ENCODE data around the gene LRFN2.

The LRFN2 gene

DNA sequence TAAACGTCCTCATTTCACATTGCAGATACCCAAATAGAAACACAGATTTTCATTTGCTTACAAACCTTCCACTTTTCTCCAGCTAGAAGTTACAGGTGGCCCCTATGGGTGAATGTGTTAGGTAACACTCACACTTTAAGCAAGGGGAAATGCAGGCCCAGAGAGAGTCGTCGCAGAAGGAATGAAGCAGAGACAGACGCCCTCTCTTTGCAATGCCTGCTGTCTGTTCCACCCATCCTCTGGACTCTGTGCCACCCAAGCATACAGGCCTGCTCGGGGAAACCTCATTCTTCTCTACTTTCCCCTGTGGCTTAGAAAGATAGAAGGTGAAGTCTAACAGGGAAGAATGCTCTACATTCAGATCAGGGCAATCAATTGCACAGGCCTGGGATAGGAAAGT, 57.2 kb downstream of the LRFN2 start:
- in situ Hi-C loops (cut with MboI; ENCODE audit: low pct_unique_long_range_greater_than_20kb, low sequenced_read_pairs, unreplicated experiment) = no loop called here
- TF ChIP-seq, protein P1, sequence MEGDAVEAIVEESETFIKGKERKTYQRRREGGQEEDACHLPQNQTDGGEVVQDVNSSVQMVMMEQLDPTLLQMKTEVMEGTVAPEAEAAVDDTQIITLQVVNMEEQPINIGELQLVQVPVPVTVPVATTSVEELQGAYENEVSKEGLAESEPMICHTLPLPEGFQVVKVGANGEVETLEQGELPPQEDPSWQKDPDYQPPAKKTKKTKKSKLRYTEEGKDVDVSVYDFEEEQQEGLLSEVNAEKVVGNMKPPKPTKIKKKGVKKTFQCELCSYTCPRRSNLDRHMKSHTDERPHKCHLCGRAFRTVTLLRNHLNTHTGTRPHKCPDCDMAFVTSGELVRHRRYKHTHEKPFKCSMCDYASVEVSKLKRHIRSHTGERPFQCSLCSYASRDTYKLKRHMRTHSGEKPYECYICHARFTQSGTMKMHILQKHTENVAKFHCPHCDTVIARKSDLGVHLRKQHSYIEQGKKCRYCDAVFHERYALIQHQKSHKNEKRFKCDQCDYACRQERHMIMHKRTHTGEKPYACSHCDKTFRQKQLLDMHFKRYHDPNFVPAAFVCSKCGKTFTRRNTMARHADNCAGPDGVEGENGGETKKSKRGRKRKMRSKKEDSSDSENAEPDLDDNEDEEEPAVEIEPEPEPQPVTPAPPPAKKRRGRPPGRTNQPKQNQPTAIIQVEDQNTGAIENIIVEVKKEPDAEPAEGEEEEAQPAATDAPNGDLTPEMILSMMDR (IDR thresholded peaks at IDR 0.05; ENCODE audit: extremely low read depth, insufficient read depth, missing control alignments) = no peak
- DNase-seq (ENCODE audit: low spot score) = no peak

DNA sequence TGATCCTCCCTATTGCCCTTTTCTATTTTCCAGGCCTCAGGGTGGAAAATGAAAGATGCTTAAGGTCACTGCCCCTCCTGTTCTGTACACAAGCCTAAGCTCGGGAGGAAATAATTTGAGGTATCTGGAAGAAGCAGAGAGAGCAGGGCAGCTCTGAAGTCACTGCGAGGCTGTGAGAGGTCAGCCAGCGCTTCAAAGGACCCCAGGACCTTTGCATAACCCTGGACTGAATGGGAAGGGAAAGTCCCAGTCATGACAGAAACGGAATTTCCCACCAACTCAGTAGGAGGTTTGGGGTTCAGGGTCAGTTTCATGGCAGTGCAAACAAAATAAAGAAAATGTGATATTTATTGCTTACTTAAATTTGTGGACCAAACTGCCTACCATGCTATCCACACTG, 58.1 kb downstream of the LRFN2 start:
- DNase-seq (ENCODE audit: low spot score) = no peak
- in situ Hi-C loops (cut with MboI; ENCODE audit: low pct_unique_long_range_greater_than_20kb, low sequenced_read_pairs, unreplicated experiment) = no loop called here
- TF ChIP-seq, protein P1 (IDR thresholded peaks at IDR 0.05; ENCODE audit: extremely low read depth, insufficient read depth, missing control alignments) = no peak

DNA sequence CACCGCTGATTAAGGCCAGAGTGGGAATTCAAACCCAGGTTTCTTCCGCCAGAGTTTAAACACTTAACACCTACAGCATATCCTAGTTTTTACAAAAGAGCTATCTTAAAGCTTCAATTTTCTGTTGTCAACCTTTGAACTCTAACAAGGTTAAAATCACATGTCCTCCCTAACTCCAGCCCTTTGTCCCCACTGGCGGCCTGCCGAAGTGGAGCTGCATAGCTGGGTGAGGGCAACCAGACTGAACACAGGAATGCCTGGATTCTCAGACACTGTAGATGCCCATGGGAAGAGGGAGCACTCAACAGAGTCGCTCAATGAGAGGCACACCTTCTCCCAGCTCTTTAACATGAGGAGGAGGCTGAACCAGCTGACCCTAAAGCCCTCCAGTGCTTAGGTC, 59.1 kb downstream of the LRFN2 start:
- TF ChIP-seq, protein P1 (IDR thresholded peaks at IDR 0.05; ENCODE audit: extremely low read depth, insufficient read depth, missing control alignments) = no peak
- no peak for DNase-seq (ENCODE audit: low spot score)
- in situ Hi-C loops (cut with MboI; ENCODE audit: low pct_unique_long_range_greater_than_20kb, low sequenced_read_pairs, unreplicated experiment) = no loop called here

DNA sequence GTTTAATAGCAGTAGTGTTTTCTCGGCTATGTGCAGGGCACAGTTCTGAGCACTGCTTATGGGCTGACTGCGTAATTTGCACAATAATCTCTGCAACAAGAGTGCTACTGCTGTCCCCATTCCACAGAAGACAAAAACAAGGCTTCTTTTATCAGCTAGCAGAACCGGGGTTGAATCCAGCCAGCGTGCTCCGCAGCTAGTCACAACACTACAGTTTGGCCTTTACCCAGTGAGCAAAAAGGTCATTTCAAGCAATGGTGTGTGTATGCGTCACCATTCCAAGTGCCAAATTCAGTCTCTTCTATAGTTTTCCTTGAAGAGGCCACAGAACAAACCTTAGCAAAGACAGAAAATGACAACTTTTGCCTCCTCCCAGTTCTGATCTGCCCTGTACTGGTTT, 61.1 kb downstream of the LRFN2 start:
- in situ Hi-C loops (cut with MboI; ENCODE audit: low pct_unique_long_range_greater_than_20kb, low sequenced_read_pairs, unreplicated experiment) = no loop called here
- no peak for DNase-seq (ENCODE audit: low spot score)
- TF ChIP-seq, protein P1 (IDR thresholded peaks at IDR 0.05; ENCODE audit: extremely low read depth, insufficient read depth, missing control alignments) = no peak

DNA sequence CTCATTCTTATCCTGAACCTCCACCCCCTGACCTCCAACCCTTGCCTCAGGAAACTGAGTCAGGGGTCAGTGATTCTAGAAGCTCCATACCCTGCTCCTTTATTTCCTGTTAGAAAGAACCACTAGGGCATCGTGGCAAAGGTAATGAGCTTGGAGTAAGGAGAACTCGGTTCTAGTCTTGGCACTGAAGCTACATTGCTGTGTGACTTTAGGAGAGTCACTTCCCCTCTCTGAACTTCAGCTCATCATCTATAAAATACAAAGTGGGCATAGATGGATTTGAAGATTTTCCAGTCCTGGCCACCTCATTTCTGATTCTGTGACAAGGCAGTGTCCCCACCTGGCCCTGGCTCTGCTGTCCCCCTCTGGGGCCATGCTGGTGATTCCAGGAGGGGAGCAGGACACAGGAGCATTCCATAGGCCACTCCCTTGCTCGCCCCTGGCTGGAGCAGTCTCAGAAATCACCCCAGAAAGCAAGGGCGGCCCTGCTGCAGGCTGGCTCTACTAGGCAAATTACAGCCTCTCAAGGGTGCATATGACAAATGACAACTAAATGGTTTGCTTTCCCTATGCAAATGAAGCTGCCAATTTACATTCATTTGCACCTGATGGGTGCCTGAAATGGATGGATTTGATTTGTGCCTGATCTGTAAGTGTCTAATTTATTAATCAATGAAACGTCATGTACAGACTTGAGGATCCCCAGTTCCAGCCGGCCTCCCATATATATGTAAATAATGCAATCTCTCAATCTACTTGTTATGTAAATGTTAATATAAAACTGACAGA, 62.2 kb downstream of the LRFN2 start:
- in situ Hi-C loops (cut with MboI; ENCODE audit: low pct_unique_long_range_greater_than_20kb, low sequenced_read_pairs, unreplicated experiment) = no loop called here
- TF ChIP-seq, protein P1 (IDR thresholded peaks at IDR 0.05; ENCODE audit: extremely low read depth, insufficient read depth, missing control alignments) = no peak
- no peak for DNase-seq (ENCODE audit: low spot score)

DNA sequence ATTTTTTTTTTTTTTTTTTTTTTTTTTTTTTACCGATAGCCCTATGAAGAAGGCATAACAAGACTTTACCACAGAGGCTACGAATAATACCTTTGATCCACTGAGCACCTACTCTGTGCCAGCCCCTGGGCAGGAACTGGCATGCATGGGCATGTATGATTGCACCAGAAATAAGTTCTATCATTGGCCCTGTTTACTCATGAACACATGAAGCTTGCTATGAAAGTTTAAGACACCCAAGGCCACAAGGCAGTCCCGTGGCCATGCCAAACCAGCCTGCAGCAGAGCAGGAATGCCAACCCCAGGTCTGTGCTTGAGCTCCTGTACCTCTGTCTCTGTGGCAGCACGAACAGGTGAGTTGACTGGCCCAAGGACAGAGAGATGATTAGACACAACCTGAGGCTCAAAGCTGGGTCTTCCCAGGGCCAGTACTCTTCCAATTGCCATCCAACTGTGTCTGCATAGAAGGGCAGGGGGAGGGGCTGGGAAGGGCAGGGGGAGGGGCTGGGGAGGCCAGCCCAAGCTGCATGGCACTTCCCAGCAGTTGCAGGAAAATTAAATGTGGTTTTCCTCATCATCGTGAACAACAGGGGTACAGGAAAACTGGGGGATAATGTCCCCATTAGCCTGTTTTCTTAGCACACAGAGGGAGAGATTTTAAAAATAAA, 63.5 kb downstream of the LRFN2 start:
- TF ChIP-seq, protein P1 (IDR thresholded peaks at IDR 0.05; ENCODE audit: extremely low read depth, insufficient read depth, missing control alignments) = no peak
- in situ Hi-C loops (cut with MboI; ENCODE audit: low pct_unique_long_range_greater_than_20kb, low sequenced_read_pairs, unreplicated experiment) = no loop called here
- DNase-seq (ENCODE audit: low spot score) = no peak

All from GM13977 (cell line).